ENCODE data around the gene DNAJB12.

The DNAJB12 gene

GRCh38 chr10:72319416-72320254 lies 35.1 kb downstream of the DNAJB12 start:
- TF ChIP-seq ZNF274 (IDR thresholded peaks at IDR 0.05; ENCODE audit: low read depth, low read length): no peak
- H3K4me3 ChIP-seq (ENCODE audit: low read length): peak overlapping the region; percentile 50; the same call in 1 of the 2 replicates

GRCh38 chr10:72318418-72319262 lies 36.1 kb downstream of the DNAJB12 start:
- no peak for TF ChIP-seq ZNF274 (IDR thresholded peaks at IDR 0.05; ENCODE audit: low read depth, low read length)
- H3K4me3 ChIP-seq (ENCODE audit: low read length): peak overlapping the region; percentile 48; the same call in 1 of the 2 replicates

- H3K4me3 ChIP-seq (ENCODE audit: low read length): no peak overlapping the region
- TF ChIP-seq ZNF274 (IDR thresholded peaks at IDR 0.05; ENCODE audit: low read depth, low read length): no peak
Measured at GRCh38 chr10:72316748-72317435, 37.8 kb downstream of the DNAJB12 start.

- H3K4me3 ChIP-seq (ENCODE audit: low read length): no peak overlapping the region
- TF ChIP-seq ZNF274 (IDR thresholded peaks at IDR 0.05; ENCODE audit: low read depth, low read length): no peak
Measured at GRCh38 chr10:72316386-72316700, 38.4 kb downstream of the DNAJB12 start.

GRCh38 chr10:72315611-72316385 lies 38.9 kb downstream of the DNAJB12 start:
- no peak for TF ChIP-seq ZNF274 (IDR thresholded peaks at IDR 0.05; ENCODE audit: low read depth, low read length)
- H3K4me3 ChIP-seq (ENCODE audit: low read length): no peak overlapping the region

GRCh38 chr10:72315054-72315453 lies 39.7 kb downstream of the DNAJB12 start:
- no peak overlapping the region for H3K4me3 ChIP-seq (ENCODE audit: low read length)
- TF ChIP-seq ZNF274 (IDR thresholded peaks at IDR 0.05; ENCODE audit: low read depth, low read length): no peak

GRCh38 chr10:72314263-72314662 lies 40.5 kb downstream of the DNAJB12 start:
- H3K4me3 ChIP-seq (ENCODE audit: low read length): no peak overlapping the region
- no peak for TF ChIP-seq ZNF274 (IDR thresholded peaks at IDR 0.05; ENCODE audit: low read depth, low read length)

- no peak overlapping the region for H3K4me3 ChIP-seq (ENCODE audit: low read length)
- TF ChIP-seq ZNF274 (IDR thresholded peaks at IDR 0.05; ENCODE audit: low read depth, low read length): no peak
Measured at GRCh38 chr10:72312865-72313391, 41.8 kb downstream of the DNAJB12 start.

GRCh38 chr10:72311667-72312066 lies 43.1 kb downstream of the DNAJB12 start:
- no peak overlapping the region for H3K4me3 ChIP-seq (ENCODE audit: low read length)
- TF ChIP-seq ZNF274 (IDR thresholded peaks at IDR 0.05; ENCODE audit: low read depth, low read length): no peak

- H3K4me3 ChIP-seq (ENCODE audit: low read length): no peak overlapping the region
- TF ChIP-seq ZNF274 (IDR thresholded peaks at IDR 0.05; ENCODE audit: low read depth, low read length): no peak
Measured at GRCh38 chr10:72310636-72311035, 44.1 kb downstream of the DNAJB12 start.

- H3K4me3 ChIP-seq (ENCODE audit: low read length): no peak overlapping the region
- TF ChIP-seq ZNF274 (IDR thresholded peaks at IDR 0.05; ENCODE audit: low read depth, low read length): no peak
Measured at GRCh38 chr10:72310241-72310633, 44.5 kb downstream of the DNAJB12 start.

- H3K4me3 ChIP-seq (ENCODE audit: low read length): no peak overlapping the region
- no peak for TF ChIP-seq ZNF274 (IDR thresholded peaks at IDR 0.05; ENCODE audit: low read depth, low read length)
Measured at GRCh38 chr10:72309290-72310240, 45.2 kb downstream of the DNAJB12 start.
